HG02970 (cell line): Measurements from ENCODE around the gene CYP2C8.
"Not testable (repeated sequence)": the region's sequence is repeated elsewhere in the genome, so short reads cannot be mapped to it uniquely, and the experiment has no call there.

Experiments used
- ATAC-seq: cut with Tn5 transposase; IDR thresholded peaks from one replicate; pipeline ENCODE4 v1.9.1; 2021; ENCODE audit warnings: mild to moderate bottlenecking, moderate library complexity, moderate number of reproducible peaks; ENCODE audit not compliant: unreplicated experiment, low FRiP score

CYP2C8 gene

GRCh38 chr10:95069286-95069685 is at the start of gene CYP2C8:
CYP2C8 (minus strand) TSS chr10:95069497; CDS start chr10:95069402, 95 bp downstream.
- ATAC-seq, result no peak

GRCh38 chr10:95116869-95117269 is 47.6 kb upstream of the CYP2C8 start:
- ATAC-seq, result no peak

DNA sequence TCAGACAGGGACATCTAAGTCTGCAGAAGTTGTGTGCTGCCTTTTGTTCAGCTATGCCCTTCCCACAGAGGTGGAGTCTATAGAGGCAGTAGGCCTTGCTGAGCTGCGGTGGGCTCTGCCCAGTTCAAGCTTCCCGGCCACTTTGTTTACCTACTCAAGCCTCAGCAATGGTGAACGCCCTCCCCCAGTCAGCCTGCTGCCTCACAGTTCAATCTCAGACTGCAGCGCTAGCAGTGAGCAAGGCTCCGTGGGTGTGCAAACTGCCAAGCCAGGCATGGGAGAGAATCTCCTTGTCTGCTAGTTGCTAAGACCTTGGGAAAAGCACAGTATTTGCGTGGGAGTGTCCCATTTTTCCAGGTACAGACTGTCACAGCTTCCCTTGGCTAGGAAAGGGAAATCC is 41.5 kb upstream of the CYP2C8 start:
- ATAC-seq, result not testable (repeated sequence)

DNA sequence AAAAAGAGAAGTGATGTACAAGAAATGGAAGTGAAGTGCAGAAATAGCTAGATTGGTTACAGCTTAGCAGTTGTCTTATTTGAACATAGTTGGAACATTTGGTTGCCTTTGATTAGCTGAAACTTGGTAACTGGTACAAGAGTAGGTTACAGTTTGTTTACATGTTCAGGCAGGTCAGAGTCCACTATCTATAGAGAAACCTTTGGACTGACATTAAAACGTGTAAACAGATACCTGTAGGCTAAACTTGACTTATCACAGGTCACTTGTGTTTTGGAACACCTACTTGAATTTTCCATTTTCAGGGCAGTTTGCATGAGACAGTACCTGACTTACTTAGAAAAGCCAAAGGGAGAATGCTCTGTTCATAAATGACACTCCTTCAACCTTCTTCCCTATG is 28.5 kb upstream of the CYP2C8 start:
- no peak for ATAC-seq

GRCh38 chr10:95096143-95096542 is 26.8 kb upstream of the CYP2C8 start:
- no peak for ATAC-seq

- not testable (repeated sequence) for ATAC-seq
Observed at GRCh38 chr10:95079626-95080025, 10.3 kb upstream of the CYP2C8 start.

GRCh38 chr10:95077556-95077955 is 8.3 kb upstream of the CYP2C8 start:
- no peak for ATAC-seq

- no peak for ATAC-seq
Observed at GRCh38 chr10:95071107-95071660, 1.9 kb upstream of the CYP2C8 start.

DNA sequence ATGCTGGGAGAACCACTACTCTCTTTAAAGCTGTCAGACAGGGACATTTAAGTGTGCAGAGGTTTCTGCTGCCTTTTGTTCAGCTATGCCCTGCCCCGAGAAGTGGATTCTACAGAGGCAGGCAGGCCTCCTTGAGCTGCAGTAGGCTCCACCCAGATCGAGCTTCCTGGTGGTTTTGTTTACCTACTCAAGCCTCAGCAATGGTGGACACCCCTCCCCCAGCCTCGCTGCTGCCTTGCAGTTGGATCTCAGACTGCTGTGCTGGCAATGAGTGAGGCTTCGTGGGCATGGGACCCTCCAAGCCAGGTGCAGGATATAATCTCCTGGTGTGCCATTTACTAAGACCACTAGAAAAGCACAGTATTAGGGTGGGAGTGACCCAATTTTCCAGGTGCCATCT is 5.2 kb downstream of the CYP2C8 start:
- not testable (repeated sequence) for ATAC-seq

- ATAC-seq, result no peak
Observed at GRCh38 chr10:95056744-95057363, 12.4 kb downstream of the CYP2C8 start.

- no peak for ATAC-seq
Observed at GRCh38 chr10:95049919-95050318, 19.4 kb downstream of the CYP2C8 start.

GRCh38 chr10:95048206-95048605 is 21.1 kb downstream of the CYP2C8 start:
- no peak for ATAC-seq

- no peak for ATAC-seq
Observed at GRCh38 chr10:95039281-95039680, 30.0 kb downstream of the CYP2C8 start.

- no peak for ATAC-seq
Observed at GRCh38 chr10:95035332-95036295, 33.7 kb downstream of the CYP2C8 start.

GRCh38 chr10:95034401-95034800 is 34.9 kb downstream of the CYP2C8 start:
- ATAC-seq, result no peak

DNA sequence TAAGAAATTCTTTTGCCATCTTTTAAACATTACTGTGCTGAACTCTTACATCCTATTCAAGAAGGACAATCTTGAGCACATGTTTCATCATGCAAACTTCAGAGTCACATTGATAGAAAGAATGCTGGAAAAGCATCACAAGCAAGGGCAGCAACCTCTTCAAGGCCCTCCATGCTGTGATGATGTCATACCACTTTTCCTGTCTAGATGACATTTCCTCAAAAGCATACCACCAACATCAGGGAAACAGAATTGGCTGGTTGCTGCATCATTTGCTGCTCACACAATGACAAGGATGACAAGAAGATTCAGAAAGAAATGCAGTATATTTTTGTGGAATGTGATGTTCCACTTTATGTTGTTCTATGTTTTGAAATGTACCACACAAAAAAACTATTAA is 37.6 kb downstream of the CYP2C8 start:
- ATAC-seq, result no peak

GRCh38 chr10:95026461-95026860 is 42.8 kb downstream of the CYP2C8 start:
- no peak for ATAC-seq

DNA sequence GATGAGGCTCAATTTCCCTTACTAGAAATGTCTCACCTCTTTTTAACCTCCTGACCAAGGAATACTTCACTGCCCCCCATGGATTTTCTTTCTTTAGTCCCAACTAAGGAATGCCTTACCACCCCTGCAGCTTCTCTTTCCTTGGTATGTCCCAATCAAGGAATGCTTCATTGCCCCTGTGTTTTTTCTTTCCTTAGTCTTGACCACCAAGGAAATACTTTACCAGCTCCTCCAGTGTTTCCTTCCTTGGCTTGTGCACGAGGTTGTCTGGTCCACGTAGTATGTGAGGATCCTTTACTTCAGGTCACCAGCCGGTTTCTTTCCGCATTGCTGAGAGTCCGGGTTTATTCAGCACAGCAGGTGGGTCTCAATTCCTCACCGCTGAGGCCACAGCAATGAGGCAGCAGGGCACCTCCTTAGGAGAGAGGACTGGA is 71.5 kb downstream of the CYP2C8 start:
- ATAC-seq, result no peak

DNA sequence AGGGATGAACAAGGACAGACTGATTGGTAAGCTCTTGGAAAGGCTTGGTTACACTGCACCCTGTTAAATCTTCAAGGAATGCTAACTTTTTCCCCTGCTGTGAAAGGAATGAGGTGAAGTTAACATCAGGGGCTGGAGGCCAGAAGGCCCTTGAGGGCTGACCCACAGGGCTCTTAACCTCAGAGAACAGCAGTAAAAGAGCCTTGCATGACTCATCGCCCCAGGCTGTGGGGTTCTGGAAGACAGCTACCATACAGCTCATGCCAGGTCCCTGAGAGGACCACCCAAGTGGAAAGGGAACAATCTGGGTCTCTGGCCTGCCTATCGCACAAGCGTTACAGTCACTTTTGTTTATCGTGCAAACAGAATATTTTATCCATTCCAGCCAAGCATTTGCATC is 76.5 kb downstream of the CYP2C8 start:
- no peak for ATAC-seq

- ATAC-seq, result no peak
Observed at GRCh38 chr10:94991243-94991888, 77.9 kb downstream of the CYP2C8 start.

DNA sequence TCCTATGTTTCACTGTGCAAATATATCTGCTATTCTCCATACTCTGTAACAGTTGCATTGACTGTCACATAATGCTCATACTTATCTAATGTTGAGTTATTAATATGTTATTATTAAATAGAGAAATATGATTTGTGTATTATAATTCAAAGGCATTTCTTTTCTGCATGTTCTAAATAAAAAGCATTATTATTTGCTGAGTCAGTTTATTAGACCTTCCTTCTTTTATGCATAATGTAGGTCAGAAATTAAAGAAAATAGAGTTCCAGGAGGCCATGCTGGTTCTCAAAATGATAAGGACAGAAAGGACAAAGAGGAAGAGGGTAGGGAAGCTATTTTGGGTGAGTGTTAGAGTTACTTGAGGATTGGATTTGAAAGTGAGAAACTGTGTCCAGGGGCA is 80.1 kb downstream of the CYP2C8 start:
- no peak for ATAC-seq
